Skeletal muscle tissue (tissue), 4 donors: ENCODE results near the gene UGGT2. TPM values are rescaled to one million over a fixed set of nuclear protein-coding genes. Genes with fewer than 3 reads are reported as not detected.
"Not testable (repeated sequence)": the region's sequence is repeated elsewhere in the genome, so short reads cannot be mapped to it uniquely, and the experiment has no call there.

Source experiments
- H3K27ac ChIP-seq: one replicate; pipeline ENCODE4 v1.7.0; 2013; ENCODE audit warnings: mild to moderate bottlenecking, low read depth, low read length, inconsistent platforms
- H3K27me3 ChIP-seq, 3 donors: one replicate each; pipeline ENCODE4 v1.7.0; 2013; ENCODE audit warnings: low read length in 3 of 3; ENCODE audit not compliant: control insufficient read depth in 3 of 3, insufficient read depth in 3 of 3
- H3K36me3 ChIP-seq, 3 donors: one replicate each; pipeline ENCODE4 v1.7.0; 2013; ENCODE audit warnings: low read length in 3 of 3; ENCODE audit not compliant: control insufficient read depth in 3 of 3, insufficient read depth in 3 of 3
- H3K4me1 ChIP-seq, 3 donors: one replicate each; pipeline ENCODE4 v1.7.0; 2013; ENCODE audit warnings: low read length in 3 of 3, mild to moderate bottlenecking in 3 of 3; ENCODE audit not compliant: control insufficient read depth in 3 of 3, insufficient read depth in 3 of 3
- H3K4me3 ChIP-seq, 3 donors: one replicate each; pipeline ENCODE4 v1.7.0; 2013; ENCODE audit warnings: low read length in 3 of 3
- H3K9ac ChIP-seq, 3 donors: one replicate each; pipeline ENCODE4 v1.7.0; 2013; ENCODE audit warnings: low read length in 3 of 3, mild to moderate bottlenecking in 3 of 3, moderate library complexity in 2 of 3, low read depth in 1 of 3
- H3K9me3 ChIP-seq, 3 donors: one replicate each; pipeline ENCODE4 v1.7.0; 2013; ENCODE audit warnings: low read length in 3 of 3; ENCODE audit not compliant: control insufficient read depth in 3 of 3
- total RNA-seq: library from RNA; depleted of rRNA; stranded (reverse); fragments of >200 nt; gene quantifications from one replicate; pipeline ENCODE4 v1.2.3, GENCODE V29; 2014
- donor health status: Osteomylitis.

The UGGT2 gene
- total RNA-seq, 1 donor from 2014 or later = 43.8 TPM

- H3K4me3 ChIP-seq = peak overlapping the region in 2 of 3 donors; percentile 76 to 94
- not testable (repeated sequence) for H3K27ac ChIP-seq
These were observed 1.3 kb downstream of the UGGT2 start for GRCh38 chr13:96051946-96052345.

GRCh38 chr13:96051491-96051890 is 1.7 kb downstream of the UGGT2 start:
- H3K27ac ChIP-seq, H3K9ac ChIP-seq, H3K4me3 ChIP-seq, H3K9me3 ChIP-seq, H3K4me1 ChIP-seq, H3K36me3 ChIP-seq, H3K27me3 ChIP-seq: not testable (repeated sequence)

More at GRCh38 chr13:96051946-96052345, 1.3 kb downstream of the UGGT2 start:
- H3K9me3 ChIP-seq, H3K4me1 ChIP-seq, H3K9ac ChIP-seq, H3K36me3 ChIP-seq, H3K27me3 ChIP-seq: not testable (repeated sequence)

GRCh38 chr13:96050955-96051354 is 2.2 kb downstream of the UGGT2 start:
- not testable (repeated sequence) for H3K4me3 ChIP-seq, H3K27ac ChIP-seq, H3K4me1 ChIP-seq, H3K9ac ChIP-seq, H3K9me3 ChIP-seq, H3K27me3 ChIP-seq, H3K36me3 ChIP-seq

- H3K36me3 ChIP-seq = not testable (repeated sequence)
These were observed 6.6 kb downstream of the UGGT2 start for GRCh38 chr13:96046449-96047126.

GRCh38 chr13:96044238-96044637 is 9.0 kb downstream of the UGGT2 start:
- Histone ChIP-seq H3K36me3 (no peaks in the 10 kb centered on the region), H3K27ac (no peak overlapping the region), H3K9me3 (no peaks in the 10 kb centered on the region), H3K4me1 (peaks cover 0 to 2% (median 0%) of the 10 kb centered on the region in 3 donors), H3K4me3 (no peak overlapping the region), H3K9ac (no peak overlapping the region), H3K27me3 (no peaks in the 10 kb centered on the region)

More at GRCh38 chr13:96046449-96047126, 6.6 kb downstream of the UGGT2 start:
- H3K27me3 ChIP-seq, H3K27ac ChIP-seq, H3K4me1 ChIP-seq, H3K9ac ChIP-seq, H3K9me3 ChIP-seq, H3K4me3 ChIP-seq: not testable (repeated sequence)

- Histone ChIP-seq H3K4me3 (no peak overlapping the region), H3K4me1 (peaks cover 0 to 2% (median 0%) of the 10 kb centered on the region in 3 donors), H3K9me3 (no peaks in the 10 kb centered on the region), H3K27me3 (no peaks in the 10 kb centered on the region), H3K27ac (no peak overlapping the region), H3K36me3 (no peaks in the 10 kb centered on the region), H3K9ac (no peak overlapping the region)
These were observed 11.7 kb downstream of the UGGT2 start for GRCh38 chr13:96041326-96042110.

GRCh38 chr13:96036515-96036914 is 16.7 kb downstream of the UGGT2 start:
- H3K27ac ChIP-seq = no peak overlapping the region
- no peaks in the 10 kb centered on the region for H3K27me3 ChIP-seq
- no peaks in the 10 kb centered on the region for H3K9me3 ChIP-seq
- peaks cover 0 to 4% (median 0%) of the 10 kb centered on the region in 3 donors for H3K4me1 ChIP-seq
- H3K4me3 ChIP-seq = no peak overlapping the region
- no peaks in the 10 kb centered on the region for H3K36me3 ChIP-seq
- no peak overlapping the region for H3K9ac ChIP-seq

- Histone ChIP-seq H3K4me1 (peaks cover 0 to 4% (median 0%) of the 10 kb centered on the region in 3 donors), H3K27me3 (no peaks in the 10 kb centered on the region), H3K9me3 (no peaks in the 10 kb centered on the region), H3K27ac (no peak overlapping the region), H3K4me3 (no peak overlapping the region), H3K36me3 (no peaks in the 10 kb centered on the region), H3K9ac (no peak overlapping the region)
These were observed 18.5 kb downstream of the UGGT2 start for GRCh38 chr13:96034662-96035061.

GRCh38 chr13:96033220-96034015 is 19.8 kb downstream of the UGGT2 start:
- Histone ChIP-seq H3K9ac (no peak overlapping the region), H3K27me3 (no peaks in the 10 kb centered on the region), H3K9me3 (no peaks in the 10 kb centered on the region), H3K36me3 (no peaks in the 10 kb centered on the region), H3K27ac (no peak overlapping the region), H3K4me1 (peaks cover 0 to 4% (median 0%) of the 10 kb centered on the region in 3 donors), H3K4me3 (no peak overlapping the region)

GRCh38 chr13:96032717-96033116 is 20.5 kb downstream of the UGGT2 start:
- Histone ChIP-seq H3K27me3 (no peaks in the 10 kb centered on the region), H3K36me3 (no peaks in the 10 kb centered on the region), H3K4me1 (peaks cover 0 to 4% (median 0%) of the 10 kb centered on the region in 3 donors), H3K9me3 (no peaks in the 10 kb centered on the region), H3K9ac (no peak overlapping the region), H3K4me3 (no peak overlapping the region), H3K27ac (no peak overlapping the region)
